Activated CD4-positive, alpha-beta memory T cell treated with anti-CD3 and anti-CD28 coated beads, Interleukin-2, amount 10 ng/mL, durations not matched to agents 7 days and 5 days (primary cell): Measurements from ENCODE around the gene COL25A1. TPM values are rescaled to one million over a fixed set of nuclear protein-coding genes. Genes with fewer than 3 reads are reported as not detected.
"Not testable (repeated sequence)": the region's sequence is repeated elsewhere in the genome, so short reads cannot be mapped to it uniquely, and the experiment has no call there.

Experiments
- CTCF ChIA-PET: fragments of 350-600 bp; sonication (Branson Sonifier 250); formaldehyde crosslinking; loops from one replicate; lab custom pipeline; 2021; ENCODE audit warnings: antibody characterized with exemption, inconsistent platforms; lab: Charles Lee
- POLR2A ChIA-PET: fragments of 350-600 bp; sonication (Branson Sonifier 250); formaldehyde crosslinking; loops from one replicate; lab custom pipeline; 2021; ENCODE audit warnings: antibody characterized with exemption; lab: Charles Lee
- DNase-seq: peaks from one replicate; pipeline ENCODE4 v3.0.0-alpha.2; 2020
- H3K27ac Mint-ChIP-seq: one replicate; pipeline ENCODE4 v1.8.0; 2021; ENCODE audit warnings: mild to moderate bottlenecking, mixed read lengths
- H3K27me3 Mint-ChIP-seq: one replicate; pipeline ENCODE4 v1.8.0; 2021; ENCODE audit warnings: mixed read lengths
- H3K36me3 Mint-ChIP-seq: one replicate; pipeline ENCODE4 v1.8.0; 2021; ENCODE audit warnings: low read depth, mixed read lengths
- H3K4me1 Mint-ChIP-seq: one replicate; pipeline ENCODE4 v1.8.0; 2021; ENCODE audit warnings: mixed read lengths
- H3K4me3 Mint-ChIP-seq: one replicate; pipeline ENCODE4 v1.8.0; 2021; ENCODE audit warnings: mild to moderate bottlenecking, mixed read lengths
- H3K9me3 Mint-ChIP-seq: one replicate; pipeline ENCODE4 v1.8.0; 2021; ENCODE audit warnings: mixed read lengths
- total RNA-seq, 2 experiments: library from RNA; stranded (reverse); gene quantifications; one replicate each; pipeline ENCODE4 v1.2.3, GENCODE V29; 2021

The COL25A1 gene
- total RNA-seq, 2 experiments from 2014 or later: not detected

DNA sequence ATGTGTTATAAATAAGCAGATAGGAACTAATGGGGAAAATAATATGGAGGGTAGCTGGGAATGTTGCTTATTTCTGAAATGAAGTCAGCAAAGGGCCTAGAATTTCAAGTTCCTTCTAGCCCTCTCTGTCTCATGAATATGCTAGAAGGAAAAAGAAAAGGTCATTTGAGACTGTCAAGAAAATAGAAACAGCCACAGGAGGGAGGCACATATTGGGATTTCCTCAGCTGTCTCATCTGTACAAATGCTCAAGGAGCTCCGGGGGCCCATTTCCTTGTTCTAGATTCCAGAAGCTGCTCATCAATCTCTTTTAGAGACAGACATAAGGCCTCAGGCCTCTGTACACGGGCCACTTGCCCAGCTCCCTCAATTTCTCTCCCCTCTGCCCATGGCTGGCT, 412.0 kb downstream of the COL25A1 start:
- CTCF ChIA-PET: interaction anchor here (1.4 kb wide), 1 partner anchor 56 kb away, joined by 3 read pairs; no protein-coding TSS in a partner anchor
- H3K9me3 Mint-ChIP-seq: no peaks in the 10 kb centered on the region
- DNase-seq: no peak
- H3K27me3 Mint-ChIP-seq: no peaks in the 10 kb centered on the region
- no peak overlapping the region for H3K4me3 Mint-ChIP-seq
- no peak overlapping the region for H3K27ac Mint-ChIP-seq
- no peaks in the 10 kb centered on the region for H3K36me3 Mint-ChIP-seq
- no peaks in the 10 kb centered on the region for H3K4me1 Mint-ChIP-seq
- POLR2A ChIA-PET: no interaction called here

DNA sequence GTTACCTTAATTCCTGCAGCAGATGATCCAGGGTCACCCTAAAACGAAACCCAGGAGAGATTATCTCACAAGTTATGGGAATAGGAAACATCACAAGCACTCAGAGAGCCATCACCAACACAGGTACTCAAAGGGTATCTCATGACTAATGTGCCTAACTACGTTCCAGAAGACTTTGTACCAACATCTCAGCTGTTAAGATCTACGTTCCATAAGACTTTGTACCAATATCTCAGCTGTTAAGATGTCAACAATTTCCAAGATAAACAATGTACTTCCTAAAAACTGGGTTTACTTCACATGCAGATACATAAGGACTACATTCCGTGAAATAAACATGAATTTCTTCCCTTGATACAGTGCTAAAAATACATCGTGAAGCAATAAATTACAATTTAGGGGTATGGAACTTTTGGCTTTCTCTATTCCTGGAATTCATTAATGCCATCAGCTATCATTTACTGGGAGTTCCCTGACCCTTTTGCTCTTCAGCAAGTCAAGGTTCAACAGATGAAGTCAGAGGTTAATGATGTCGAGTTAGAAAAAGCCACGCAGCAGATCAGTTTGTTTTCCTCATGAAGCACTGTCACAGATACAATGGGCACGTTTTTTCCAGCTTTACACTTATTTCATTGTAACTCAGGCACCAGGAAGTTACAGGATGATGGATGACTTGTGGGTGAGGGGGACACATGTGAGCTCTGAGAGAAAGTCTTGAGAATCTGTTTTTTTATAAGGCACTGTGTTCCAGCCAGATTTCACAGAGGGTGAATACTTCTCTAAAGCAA, 412.6 kb downstream of the COL25A1 start:
- POLR2A ChIA-PET: interaction anchor here (0.6 kb wide), 1 partner anchor 511 kb away, joined by 3 read pairs; no protein-coding TSS in a partner anchor
- H3K9me3 Mint-ChIP-seq: no peaks in the 10 kb centered on the region
- H3K4me3 Mint-ChIP-seq: no peak overlapping the region
- no peak overlapping the region for H3K27ac Mint-ChIP-seq
- H3K4me1 Mint-ChIP-seq: peaks cover 3% of the 10 kb centered on the region
- DNase-seq: no peak
- no peaks in the 10 kb centered on the region for H3K27me3 Mint-ChIP-seq
- CTCF ChIA-PET: interaction anchor here (0.6 to 1.4 kb wide), 2 partner anchors 55 to 251 kb away, joined by 3 read pairs; no protein-coding TSS in a partner anchor
- H3K36me3 Mint-ChIP-seq: no peaks in the 10 kb centered on the region

DNA sequence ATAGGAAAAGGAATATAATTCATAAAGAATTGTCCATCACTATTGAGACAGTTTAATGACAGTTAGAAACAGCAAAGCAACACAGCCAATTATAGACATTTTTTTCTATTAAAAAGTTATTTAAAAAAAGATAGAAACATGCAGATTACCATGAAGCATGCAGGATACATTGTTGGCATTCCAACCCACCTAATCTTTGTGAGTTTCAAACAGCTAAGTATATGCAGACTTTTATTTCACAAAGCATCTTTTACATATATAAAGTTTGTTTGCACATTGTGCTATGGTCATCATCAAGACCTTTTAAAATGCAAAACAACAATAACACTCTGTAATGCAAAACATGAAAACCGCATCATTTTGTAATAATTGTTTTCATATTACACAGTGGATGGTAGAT, 413.7 kb downstream of the COL25A1 start:
- Mint-ChIP-seq H3K27ac (no peak overlapping the region), H3K36me3 (no peaks in the 10 kb centered on the region), H3K4me3 (no peak overlapping the region), H3K27me3 (no peaks in the 10 kb centered on the region), H3K4me1 (peaks cover 9% of the 10 kb centered on the region), H3K9me3 (no peaks in the 10 kb centered on the region)
- ChIA-PET CTCF (no interaction called here), POLR2A (no interaction called here)
- DNase-seq: no peak

DNA sequence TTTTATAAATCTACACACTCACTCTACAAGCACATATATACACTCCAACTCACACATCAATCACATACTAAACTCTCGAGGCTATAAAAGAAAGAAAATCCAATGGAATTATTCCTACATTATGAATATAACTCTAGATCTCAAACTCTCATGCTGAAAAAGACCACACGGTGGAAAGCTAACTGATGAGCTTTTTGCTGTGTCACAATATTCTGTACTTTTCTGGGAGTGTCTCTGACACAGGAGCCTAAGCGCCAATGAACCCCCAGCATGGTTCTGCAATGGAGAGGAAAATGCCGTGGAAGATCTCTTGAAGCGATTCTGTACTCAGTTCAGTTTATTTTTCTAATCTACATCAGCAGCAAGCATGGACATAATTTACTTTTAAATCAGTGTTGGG, 415.4 kb downstream of the COL25A1 start:
- ChIA-PET POLR2A (no interaction called here), CTCF (no interaction called here)
- DNase-seq: no peak
- Mint-ChIP-seq H3K4me3 (no peak overlapping the region), H3K4me1 (peaks cover 9% of the 10 kb centered on the region), H3K27ac (no peak overlapping the region), H3K27me3 (no peaks in the 10 kb centered on the region), H3K36me3 (no peaks in the 10 kb centered on the region), H3K9me3 (no peaks in the 10 kb centered on the region)

DNA sequence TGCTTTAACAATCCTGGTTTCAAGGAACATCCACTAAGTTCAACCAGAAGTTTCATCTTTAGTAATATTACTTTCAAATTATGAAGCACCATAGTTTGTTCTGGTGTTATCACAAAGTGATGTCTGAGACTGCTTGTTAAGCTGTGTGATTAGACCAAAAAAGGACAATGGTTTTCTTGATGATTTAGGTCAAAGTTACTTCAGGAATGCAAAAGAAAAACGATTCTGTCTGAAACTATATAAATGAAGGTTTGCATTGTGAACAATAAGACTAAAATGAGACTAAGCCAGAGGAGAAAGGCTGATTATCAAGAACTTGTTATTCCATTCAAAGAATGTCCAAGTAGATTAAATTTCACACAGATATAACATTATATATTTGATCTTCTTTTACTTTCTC, 417.2 kb downstream of the COL25A1 start:
- H3K27me3 Mint-ChIP-seq: peaks cover 3% of the 10 kb centered on the region
- H3K36me3 Mint-ChIP-seq: no peaks in the 10 kb centered on the region
- no peak overlapping the region for H3K4me3 Mint-ChIP-seq
- ChIA-PET POLR2A (no interaction called here), CTCF (interaction anchor here (0.6 kb wide), 1 partner anchor 699 kb away, joined by 6 read pairs; no protein-coding TSS in a partner anchor)
- no peak for DNase-seq
- H3K27ac Mint-ChIP-seq: no peak overlapping the region
- no peaks in the 10 kb centered on the region for H3K9me3 Mint-ChIP-seq
- peaks cover 14% of the 10 kb centered on the region for H3K4me1 Mint-ChIP-seq

DNA sequence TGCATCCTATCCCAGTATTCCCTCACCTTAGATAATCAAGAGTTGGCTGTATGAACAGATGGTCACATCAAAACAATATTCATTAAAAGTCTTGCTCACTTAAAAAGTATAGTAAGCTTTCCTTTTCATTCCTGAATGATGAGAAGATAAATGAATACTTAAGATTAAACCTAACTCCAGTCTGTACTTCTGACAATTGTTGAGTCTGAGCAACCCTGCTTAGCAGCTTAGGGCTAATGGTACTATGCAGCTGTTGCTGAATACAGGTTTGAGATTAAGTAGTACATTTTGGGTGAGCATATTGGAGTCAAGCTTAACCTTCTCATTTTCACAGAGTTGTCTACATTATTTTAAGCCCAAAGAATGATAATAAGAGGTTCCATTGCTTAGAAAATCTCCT, 417.9 kb downstream of the COL25A1 start:
- peaks cover 3% of the 10 kb centered on the region for H3K27me3 Mint-ChIP-seq
- H3K27ac Mint-ChIP-seq: no peak overlapping the region
- POLR2A ChIA-PET: no interaction called here
- DNase-seq: no peak
- H3K4me1 Mint-ChIP-seq: peaks cover 14% of the 10 kb centered on the region
- H3K4me3 Mint-ChIP-seq: no peak overlapping the region
- H3K9me3 Mint-ChIP-seq: no peaks in the 10 kb centered on the region
- H3K36me3 Mint-ChIP-seq: no peaks in the 10 kb centered on the region
- CTCF ChIA-PET: interaction anchor here (0.6 kb wide), 1 partner anchor 698 kb away, joined by 6 read pairs; no protein-coding TSS in a partner anchor

DNA sequence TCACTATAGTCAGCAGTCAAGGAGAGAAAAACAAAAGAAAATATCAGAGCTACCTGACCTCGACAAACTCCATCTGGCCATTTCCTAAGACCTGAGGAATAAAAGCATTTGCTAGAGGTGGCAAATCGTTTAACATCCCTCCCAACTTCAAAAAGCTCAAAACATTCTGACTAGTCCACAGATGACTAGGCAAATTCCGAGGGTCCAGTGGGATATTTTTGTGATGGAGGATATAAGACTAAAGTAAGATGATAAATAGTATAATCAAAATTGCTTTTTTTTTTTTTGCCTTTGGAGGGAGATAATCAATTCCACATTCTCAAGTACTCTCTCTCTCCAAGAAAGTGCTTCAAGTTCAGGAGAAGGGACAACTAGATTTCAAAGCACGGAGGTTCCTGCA, 420.5 kb downstream of the COL25A1 start:
- DNase-seq: no peak
- H3K36me3 Mint-ChIP-seq: no peaks in the 10 kb centered on the region
- H3K4me1 Mint-ChIP-seq: peaks cover 14% of the 10 kb centered on the region
- POLR2A ChIA-PET: no interaction called here
- CTCF ChIA-PET: interaction anchor here (0.6 kb wide), 1 partner anchor 276 kb away, joined by 4 read pairs; no protein-coding TSS in a partner anchor
- no peak overlapping the region for H3K27ac Mint-ChIP-seq
- no peaks in the 10 kb centered on the region for H3K9me3 Mint-ChIP-seq
- peaks cover 3% of the 10 kb centered on the region for H3K27me3 Mint-ChIP-seq
- H3K4me3 Mint-ChIP-seq: no peak overlapping the region

DNA sequence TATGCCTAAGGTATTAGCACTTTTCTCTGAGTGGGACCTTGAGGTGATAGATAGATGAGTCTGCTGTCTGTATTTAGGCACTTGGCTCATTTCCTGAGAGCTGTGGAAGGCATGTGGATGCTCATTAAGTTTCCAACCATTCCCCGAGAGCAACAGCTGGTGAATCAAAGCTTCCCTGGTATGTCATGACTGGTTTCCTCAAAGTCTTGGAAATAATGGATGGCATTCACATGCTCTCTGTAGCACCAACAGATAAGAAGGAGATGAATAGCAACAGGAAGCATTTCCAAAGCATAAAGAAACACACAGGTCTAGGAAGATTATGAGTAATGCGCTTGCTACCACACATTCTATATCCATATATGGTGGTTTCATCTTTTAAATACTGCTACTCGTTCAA, 421.3 kb downstream of the COL25A1 start:
- Mint-ChIP-seq H3K9me3 (no peaks in the 10 kb centered on the region), H3K36me3 (no peaks in the 10 kb centered on the region)
- CTCF ChIA-PET: no interaction called here

DNA sequence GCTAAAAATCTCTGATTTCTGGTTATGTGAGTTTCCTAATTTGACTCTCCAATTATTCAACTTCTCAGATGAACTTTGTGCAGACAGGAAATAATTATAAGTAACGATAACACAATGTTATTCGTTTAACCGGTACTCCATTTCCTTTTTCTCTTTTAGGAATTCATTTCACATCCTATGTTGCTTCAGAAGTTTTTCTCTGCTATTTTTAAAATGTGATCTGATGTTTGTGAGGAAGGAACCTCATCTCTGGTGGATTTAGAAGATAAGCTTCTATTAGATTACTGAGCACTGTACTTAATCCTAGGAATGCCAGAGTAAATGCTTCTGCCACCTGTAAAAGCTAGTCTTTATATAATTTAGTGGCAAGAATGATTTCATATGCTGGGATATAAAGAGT, 423.7 kb downstream of the COL25A1 start:
- POLR2A ChIA-PET: no interaction called here
- Mint-ChIP-seq H3K4me1 (peaks cover 5% of the 10 kb centered on the region), H3K9me3 (no peaks in the 10 kb centered on the region), H3K36me3 (no peaks in the 10 kb centered on the region), H3K27ac (no peak overlapping the region), H3K27me3 (peaks cover 10% of the 10 kb centered on the region), H3K4me3 (no peak overlapping the region)
- CTCF ChIA-PET: no interaction called here
- no peak for DNase-seq

More for the DNA sequence above, 421.3 kb downstream of the COL25A1 start:
- POLR2A ChIA-PET: no interaction called here
- DNase-seq: no peak
- peaks cover 14% of the 10 kb centered on the region for H3K4me1 Mint-ChIP-seq
- H3K27ac Mint-ChIP-seq: no peak overlapping the region
- H3K27me3 Mint-ChIP-seq: peaks cover 3% of the 10 kb centered on the region
- H3K4me3 Mint-ChIP-seq: no peak overlapping the region

DNA sequence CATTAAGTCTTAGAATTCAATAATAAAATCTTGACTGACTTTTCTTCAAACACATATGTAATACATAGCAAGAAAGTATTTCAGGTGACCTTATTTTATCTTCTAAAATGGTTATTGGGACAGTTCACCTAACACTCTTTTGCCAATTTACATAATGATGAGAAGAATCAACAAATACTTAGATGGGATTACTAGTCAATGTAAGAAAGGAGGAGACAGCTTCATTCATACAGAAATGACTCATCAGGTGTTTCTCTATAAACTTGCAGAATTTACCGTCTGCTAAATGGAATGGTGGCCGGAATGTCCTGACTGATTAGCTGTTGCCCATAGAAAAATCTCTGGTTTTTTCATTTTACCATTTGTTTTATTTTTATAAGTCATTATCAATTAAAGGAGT, 424.6 kb downstream of the COL25A1 start:
- H3K9me3 Mint-ChIP-seq: no peaks in the 10 kb centered on the region
- H3K36me3 Mint-ChIP-seq: no peaks in the 10 kb centered on the region
- no peak overlapping the region for H3K27ac Mint-ChIP-seq
- H3K4me1 Mint-ChIP-seq: peaks cover 5% of the 10 kb centered on the region
- peaks cover 10% of the 10 kb centered on the region for H3K27me3 Mint-ChIP-seq
- no peak for DNase-seq
- CTCF ChIA-PET: no interaction called here
- no peak overlapping the region for H3K4me3 Mint-ChIP-seq
- POLR2A ChIA-PET: no interaction called here

DNA sequence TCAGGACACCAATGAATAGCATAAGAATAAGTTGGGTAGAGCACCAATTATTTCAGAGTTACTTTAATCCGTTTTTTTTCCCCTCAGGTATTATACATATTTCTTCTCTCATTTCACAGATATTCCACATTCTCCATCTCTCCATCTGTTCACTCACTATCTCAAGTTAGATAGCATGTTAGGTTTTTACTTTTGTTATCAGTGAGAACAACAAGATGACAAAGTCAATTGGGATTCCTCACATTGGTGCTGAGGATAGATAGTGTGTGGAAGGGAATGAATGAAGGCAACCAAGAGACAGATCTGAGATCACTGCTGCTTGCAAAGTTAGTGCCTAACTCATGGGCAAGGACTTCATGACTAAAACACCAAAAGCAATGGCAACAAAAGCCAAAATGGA, 427.7 kb downstream of the COL25A1 start:
- ChIA-PET CTCF (no interaction called here), POLR2A (interaction anchor here (0.7 kb wide), 1 partner anchor 1074 kb away, joined by 3 read pairs; no protein-coding TSS in a partner anchor)

DNA sequence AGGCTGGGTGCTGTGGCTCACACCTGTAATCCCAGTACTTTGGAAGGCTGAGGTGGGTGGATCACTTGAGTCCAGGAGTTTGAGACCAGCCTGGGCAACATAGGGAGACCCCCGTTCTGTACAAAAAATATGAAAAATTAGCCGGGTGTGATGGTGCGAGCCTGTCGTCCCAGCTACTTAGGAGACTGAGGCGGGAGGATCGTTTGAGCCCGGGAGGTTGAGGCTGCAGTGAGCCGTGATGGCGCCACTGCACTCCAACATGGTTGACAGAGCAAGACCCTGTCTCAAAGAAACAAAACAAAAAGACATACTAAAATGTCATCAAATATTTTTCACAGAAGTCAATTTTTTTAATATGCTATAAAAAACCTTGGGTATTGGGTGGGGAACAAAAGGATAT, 432.5 kb downstream of the COL25A1 start:
- H3K9me3 Mint-ChIP-seq, POLR2A ChIA-PET, DNase-seq, H3K4me3 Mint-ChIP-seq, H3K4me1 Mint-ChIP-seq, CTCF ChIA-PET, H3K36me3 Mint-ChIP-seq, H3K27ac Mint-ChIP-seq: not testable (repeated sequence)
- peaks cover 15% of the 10 kb centered on the region for H3K27me3 Mint-ChIP-seq

More for the DNA sequence above, 427.7 kb downstream of the COL25A1 start:
- Mint-ChIP-seq H3K9me3 (no peaks in the 10 kb centered on the region), H3K4me1 (no peaks in the 10 kb centered on the region), H3K27me3 (peaks cover 9% of the 10 kb centered on the region), H3K36me3 (no peaks in the 10 kb centered on the region), H3K27ac (no peak overlapping the region), H3K4me3 (no peak overlapping the region)
- DNase-seq: no peak

DNA sequence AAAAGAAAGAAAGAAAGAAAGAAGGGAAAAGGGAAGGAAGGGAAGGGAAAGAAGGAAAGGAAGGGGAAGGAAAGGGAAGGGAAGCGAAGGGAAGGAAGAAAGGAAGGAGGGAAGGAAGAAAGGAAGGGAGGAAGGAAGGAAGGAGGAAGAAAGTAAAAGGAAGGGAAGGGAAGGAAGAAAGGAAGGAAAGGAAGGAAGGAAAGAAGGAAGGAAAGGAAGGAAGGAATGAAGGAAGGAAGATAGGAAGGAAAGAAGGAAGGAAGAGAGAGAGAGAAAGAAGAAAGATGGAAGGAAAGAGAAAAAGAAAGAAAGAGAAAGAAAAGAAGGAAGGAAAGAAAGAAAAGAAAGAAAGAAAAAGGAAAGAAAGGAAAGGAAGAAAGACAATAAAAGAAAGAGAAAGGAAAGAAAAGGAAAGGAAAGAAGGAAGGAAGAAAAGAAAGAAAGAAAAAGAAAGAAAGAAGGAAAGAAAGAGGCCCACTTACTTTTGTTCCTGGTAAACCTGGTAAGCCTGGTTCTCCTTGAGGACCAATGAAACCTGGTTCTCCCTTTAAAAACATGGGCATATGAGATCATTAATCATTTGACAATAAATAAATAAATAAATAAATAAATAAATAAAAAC, 433.7 kb downstream of the COL25A1 start:
- H3K27ac Mint-ChIP-seq: no peak overlapping the region
- H3K4me1 Mint-ChIP-seq: no peaks in the 10 kb centered on the region
- no peaks in the 10 kb centered on the region for H3K36me3 Mint-ChIP-seq
- peaks cover 12% of the 10 kb centered on the region for H3K27me3 Mint-ChIP-seq
- DNase-seq: no peak
- no peaks in the 10 kb centered on the region for H3K9me3 Mint-ChIP-seq
- H3K4me3 Mint-ChIP-seq: no peak overlapping the region
- CTCF ChIA-PET: no interaction called here
- POLR2A ChIA-PET: no interaction called here
